ENCODE results near the gene EGFL7.

Gene EGFL7

DNA sequence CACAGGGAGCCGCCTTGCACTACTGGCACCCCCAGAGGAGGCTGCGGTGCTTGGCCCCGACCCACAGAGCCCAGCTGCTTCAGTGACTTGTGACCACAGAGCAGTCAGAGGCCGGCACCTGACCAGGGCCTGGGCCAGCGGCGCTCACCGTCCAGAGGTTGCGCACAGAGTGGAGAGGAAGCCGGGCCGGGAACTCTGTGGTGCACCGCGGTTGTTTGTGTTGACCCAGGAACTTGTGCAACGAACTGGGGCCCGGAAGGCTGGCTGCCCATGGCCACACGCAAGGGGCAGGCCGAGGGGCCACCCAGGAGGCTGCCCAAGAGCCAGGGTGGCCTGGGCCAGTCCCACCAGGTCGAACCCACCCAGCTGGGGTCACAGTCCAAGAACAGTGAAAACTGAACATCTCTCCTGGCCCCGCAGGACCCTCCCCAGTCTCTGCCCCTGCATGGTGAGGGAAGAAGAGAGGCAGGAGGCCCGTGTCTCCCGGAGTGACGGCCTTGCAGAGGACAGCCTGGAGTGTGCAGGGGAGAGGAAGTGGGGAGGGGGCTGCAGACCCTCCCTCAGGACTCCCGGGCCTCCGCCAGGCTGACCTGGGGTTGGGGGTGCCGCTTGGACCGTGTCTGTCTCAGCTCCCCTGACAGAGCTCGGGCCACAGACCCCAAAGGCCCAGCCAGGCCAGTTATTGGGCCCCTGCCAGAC is 42.8 kb upstream of the EGFL7 start:
- ChIA-PET CTCF (no interaction called here), POLR2A (no interaction called here)
- no peak for DNase-seq (ENCODE audit: extremely low spot score)
- TF ChIP-seq PKNOX1 (IDR thresholded peaks at IDR 0.05) (no peak), SUZ12 (IDR thresholded peaks at IDR 0.05) (no peak), TARDBP (IDR thresholded peaks at IDR 0.05) (no peak), LEF1 (IDR thresholded peaks at IDR 0.05; ENCODE audit: borderline replicate concordance) (no peak), L3MBTL2 (conservative IDR thresholded peaks at IDR 0.05) (no peak), FOXA1 (IDR thresholded peaks at IDR 0.05) (no peak), FOXK2 (IDR thresholded peaks at IDR 0.05) (no peak), ARNT (IDR thresholded peaks at IDR 0.05) (no peak), ELF4 (IDR thresholded peaks at IDR 0.05) (no peak), SP1 (IDR thresholded peaks at IDR 0.05) (no peak), CTBP1 (IDR thresholded peaks at IDR 0.05; ENCODE audit: borderline replicate concordance) (no peak), BHLHE40 (IDR thresholded peaks at IDR 0.05; ENCODE audit: borderline replicate concordance) (no peak), NFRKB (IDR thresholded peaks at IDR 0.05) (no peak), ZNF384 (IDR thresholded peaks at IDR 0.05) (no peak), FOXM1 (IDR thresholded peaks at IDR 0.05; ENCODE audit: borderline replicate concordance) (no peak), HDGF (IDR thresholded peaks at IDR 0.05; ENCODE audit: borderline replicate concordance) (no peak)

DNA sequence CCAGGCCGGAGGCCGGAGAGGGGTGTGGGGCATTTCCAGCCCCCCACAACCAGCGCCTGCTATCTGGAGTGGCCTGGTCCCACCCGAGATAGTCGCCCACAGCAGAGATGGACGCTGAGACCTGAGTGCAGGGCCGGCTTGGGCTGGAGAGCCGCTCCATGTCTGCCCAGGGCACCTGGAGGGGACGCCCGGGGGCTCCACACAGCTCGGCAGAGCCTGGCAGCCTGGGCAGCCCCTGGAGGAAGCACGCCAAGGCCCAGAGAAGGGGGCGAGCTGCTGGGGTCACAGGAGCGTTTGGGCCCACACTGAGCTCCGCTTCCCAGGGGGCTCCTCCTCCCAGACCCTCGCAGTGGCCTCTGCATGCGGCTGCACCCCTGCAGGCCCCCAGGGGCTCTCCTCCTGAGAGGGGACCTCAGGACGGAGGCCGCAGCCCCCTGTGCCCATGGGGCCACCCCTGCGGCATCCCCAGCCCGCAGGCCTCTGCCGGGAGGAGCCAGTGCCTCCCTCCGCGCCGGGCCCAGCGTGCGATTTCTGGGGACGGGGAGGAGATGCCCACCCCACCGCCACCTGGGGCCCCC is 42.2 kb upstream of the EGFL7 start:
- ChIA-PET POLR2A (no interaction called here), CTCF (no interaction called here)
- TF ChIP-seq TARDBP (IDR thresholded peaks at IDR 0.05) (no peak), ZNF384 (IDR thresholded peaks at IDR 0.05) (no peak), CTBP1 (IDR thresholded peaks at IDR 0.05; ENCODE audit: borderline replicate concordance) (no peak), SP1 (IDR thresholded peaks at IDR 0.05) (no peak), FOXA1 (IDR thresholded peaks at IDR 0.05) (no peak)
- DNase-seq (ENCODE audit: extremely low spot score): no peak

- TF ChIP-seq TARDBP (IDR thresholded peaks at IDR 0.05) (no peak), ELF4 (IDR thresholded peaks at IDR 0.05) (no peak), HDGF (IDR thresholded peaks at IDR 0.05; ENCODE audit: borderline replicate concordance) (no peak), L3MBTL2 (conservative IDR thresholded peaks at IDR 0.05) (no peak), NFRKB (IDR thresholded peaks at IDR 0.05) (no peak), FOXM1 (IDR thresholded peaks at IDR 0.05; ENCODE audit: borderline replicate concordance) (no peak), BHLHE40 (IDR thresholded peaks at IDR 0.05; ENCODE audit: borderline replicate concordance) (no peak)
- no peak for DNase-seq (ENCODE audit: extremely low spot score)
- CTCF ChIA-PET: no interaction called here
- POLR2A ChIA-PET: no interaction called here
Observed at GRCh38 chr9:136621019-136621733, 41.5 kb upstream of the EGFL7 start.

GRCh38 chr9:136621734-136622093 is 41.0 kb upstream of the EGFL7 start:
- POLR2A ChIA-PET: no interaction called here
- CTCF ChIA-PET: no interaction called here
- DNase-seq (ENCODE audit: extremely low spot score): no peak
- TF ChIP-seq FOXM1 (IDR thresholded peaks at IDR 0.05; ENCODE audit: borderline replicate concordance) (no peak), L3MBTL2 (conservative IDR thresholded peaks at IDR 0.05) (no peak), TARDBP (IDR thresholded peaks at IDR 0.05) (no peak), HDGF (IDR thresholded peaks at IDR 0.05; ENCODE audit: borderline replicate concordance) (no peak), SUZ12 (IDR thresholded peaks at IDR 0.05) (no peak), ARNT (IDR thresholded peaks at IDR 0.05) (no peak), CTBP1 (IDR thresholded peaks at IDR 0.05; ENCODE audit: borderline replicate concordance) (no peak)

- ChIA-PET POLR2A (no interaction called here), CTCF (no interaction called here)
- DNase-seq (ENCODE audit: extremely low spot score): no peak
- TF ChIP-seq FOXK2 (IDR thresholded peaks at IDR 0.05): no peak
- no peak for TF ChIP-seq LEF1 (IDR thresholded peaks at IDR 0.05; ENCODE audit: borderline replicate concordance)
- no peak for TF ChIP-seq PKNOX1 (IDR thresholded peaks at IDR 0.05)
- no peak for TF ChIP-seq ZNF384 (IDR thresholded peaks at IDR 0.05)
- TF ChIP-seq ELF4 (IDR thresholded peaks at IDR 0.05): no peak
- no peak for TF ChIP-seq FOXA1 (IDR thresholded peaks at IDR 0.05)
- TF ChIP-seq NFRKB (IDR thresholded peaks at IDR 0.05): no peak
- no peak for TF ChIP-seq BHLHE40 (IDR thresholded peaks at IDR 0.05; ENCODE audit: borderline replicate concordance)
- TF ChIP-seq HDGF (IDR thresholded peaks at IDR 0.05; ENCODE audit: borderline replicate concordance): no peak
- no peak for TF ChIP-seq SP1 (IDR thresholded peaks at IDR 0.05)
- TF ChIP-seq FOXM1 (IDR thresholded peaks at IDR 0.05; ENCODE audit: borderline replicate concordance): no peak
- no peak for TF ChIP-seq CTBP1 (IDR thresholded peaks at IDR 0.05; ENCODE audit: borderline replicate concordance)
- TF ChIP-seq SUZ12 (IDR thresholded peaks at IDR 0.05): no peak
- no peak for TF ChIP-seq ARNT (IDR thresholded peaks at IDR 0.05)
- TF ChIP-seq TARDBP (IDR thresholded peaks at IDR 0.05): no peak
Observed at GRCh38 chr9:136622538-136622948, 40.2 kb upstream of the EGFL7 start.

GRCh38 chr9:136623016-136623841 is 39.5 kb upstream of the EGFL7 start:
- CTCF ChIA-PET: no interaction called here
- POLR2A ChIA-PET: interaction anchor here (0.7 kb wide), 1 partner anchor 12 kb away, joined by 3 read pairs; no protein-coding TSS in a partner anchor
- no peak for DNase-seq (ENCODE audit: extremely low spot score)
- TF ChIP-seq BHLHE40 (IDR thresholded peaks at IDR 0.05; ENCODE audit: borderline replicate concordance) (no peak), L3MBTL2 (conservative IDR thresholded peaks at IDR 0.05) (no peak), FOXA1 (IDR thresholded peaks at IDR 0.05) (no peak), FOXM1 (IDR thresholded peaks at IDR 0.05; ENCODE audit: borderline replicate concordance) (no peak), SP1 (IDR thresholded peaks at IDR 0.05) (no peak), NFRKB (IDR thresholded peaks at IDR 0.05) (no peak), LEF1 (IDR thresholded peaks at IDR 0.05; ENCODE audit: borderline replicate concordance) (no peak), ELF4 (IDR thresholded peaks at IDR 0.05) (no peak), CTBP1 (IDR thresholded peaks at IDR 0.05; ENCODE audit: borderline replicate concordance) (no peak), TARDBP (IDR thresholded peaks at IDR 0.05) (no peak), ARNT (IDR thresholded peaks at IDR 0.05) (no peak), SUZ12 (IDR thresholded peaks at IDR 0.05) (no peak), ZNF384 (IDR thresholded peaks at IDR 0.05) (no peak), FOXK2 (IDR thresholded peaks at IDR 0.05) (no peak), HDGF (IDR thresholded peaks at IDR 0.05; ENCODE audit: borderline replicate concordance) (no peak), PKNOX1 (IDR thresholded peaks at IDR 0.05) (no peak)

All from HEK293T (cell line).